SH-SY5Y (cell line): ENCODE data around the gene TSEN54.

ENCODE experiments used
- GATA2 ChIP-seq: IDR thresholded peaks from 2 replicates; pipeline ENCODE4 v1.6.1; 2011; ENCODE audit warnings: mild to moderate bottlenecking, low read depth, low read length
- GATA3 ChIP-seq: IDR thresholded peaks from 2 replicates; pipeline ENCODE4 v1.6.1; 2011; ENCODE audit warnings: low read depth, mild to moderate bottlenecking, low read length, moderate library complexity

TSEN54 gene

DNA sequence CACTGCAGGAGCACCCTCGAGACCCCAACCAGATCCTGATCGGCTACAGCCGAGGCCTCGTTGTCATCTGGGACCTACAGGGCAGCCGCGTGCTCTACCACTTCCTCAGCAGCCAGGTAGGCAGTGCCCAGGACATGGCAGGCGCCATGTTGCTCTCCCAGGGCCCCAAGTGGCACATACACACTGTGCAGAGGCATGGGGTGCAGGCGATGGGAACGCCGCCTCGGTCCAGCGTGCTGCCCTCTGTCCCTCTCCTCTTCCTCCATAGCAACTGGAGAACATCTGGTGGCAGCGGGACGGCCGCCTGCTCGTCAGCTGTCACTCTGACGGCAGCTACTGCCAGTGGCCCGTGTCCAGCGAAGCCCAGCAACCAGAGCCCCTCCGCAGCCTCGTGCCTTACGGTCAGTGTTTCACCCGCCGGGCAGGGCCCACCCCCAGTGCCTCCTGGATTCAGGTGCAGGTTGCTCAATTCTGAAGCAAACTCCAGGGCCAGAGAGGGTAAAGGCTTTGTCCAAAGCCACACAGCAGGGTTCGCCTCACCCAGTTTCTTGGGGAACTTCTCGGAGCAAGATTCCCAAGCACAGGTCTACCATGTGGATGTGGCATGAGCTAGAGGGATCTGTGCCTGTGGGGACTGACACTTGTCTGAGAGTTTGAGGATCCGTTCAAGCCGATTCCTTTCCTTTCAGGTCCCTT, 46.9 kb downstream of the TSEN54 start:
- no peak for TF ChIP-seq GATA3
- TF ChIP-seq GATA2: no peak

DNA sequence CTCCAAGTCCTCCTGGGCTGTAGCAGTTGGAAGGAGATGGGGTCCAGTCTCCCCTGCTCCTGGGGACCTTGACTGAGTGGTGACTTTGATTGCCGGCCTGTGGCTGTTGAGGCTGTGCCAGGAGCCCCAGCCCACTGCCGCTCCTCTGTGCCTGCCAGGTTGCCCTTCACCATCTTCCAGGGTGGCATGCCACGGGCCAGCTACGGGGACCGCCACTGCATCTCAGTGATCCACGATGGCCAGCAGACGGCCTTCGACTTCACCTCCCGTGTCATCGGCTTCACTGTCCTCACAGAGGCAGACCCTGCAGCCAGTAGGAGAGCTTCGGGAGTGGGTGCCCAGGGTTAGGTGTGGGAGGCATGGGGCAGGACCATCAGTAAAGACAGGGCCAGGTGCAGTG, 47.9 kb downstream of the TSEN54 start:
- TF ChIP-seq GATA3: no peak
- TF ChIP-seq GATA2: no peak

DNA sequence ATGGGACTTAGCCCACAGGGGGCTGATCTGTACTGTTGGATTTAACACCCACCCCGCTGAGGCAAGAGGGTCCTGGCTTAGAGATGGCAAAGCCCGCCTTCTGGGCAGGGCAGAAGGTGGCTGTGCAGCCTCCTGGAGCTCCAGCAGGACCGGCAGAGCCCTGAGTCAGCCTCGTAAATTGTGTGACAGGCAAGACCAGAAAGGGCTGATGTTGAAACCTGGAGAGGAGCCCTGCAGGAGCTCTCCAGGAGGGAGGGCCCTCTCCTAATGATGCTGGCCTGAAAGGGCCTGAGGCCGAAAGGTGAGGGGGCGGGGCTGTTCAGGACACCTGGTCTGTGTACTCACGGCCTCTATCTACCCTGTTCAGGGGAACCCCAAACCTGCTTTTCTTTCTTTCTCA, 48.7 kb downstream of the TSEN54 start:
- TF ChIP-seq GATA2 (no peak), GATA3 (no peak)

DNA sequence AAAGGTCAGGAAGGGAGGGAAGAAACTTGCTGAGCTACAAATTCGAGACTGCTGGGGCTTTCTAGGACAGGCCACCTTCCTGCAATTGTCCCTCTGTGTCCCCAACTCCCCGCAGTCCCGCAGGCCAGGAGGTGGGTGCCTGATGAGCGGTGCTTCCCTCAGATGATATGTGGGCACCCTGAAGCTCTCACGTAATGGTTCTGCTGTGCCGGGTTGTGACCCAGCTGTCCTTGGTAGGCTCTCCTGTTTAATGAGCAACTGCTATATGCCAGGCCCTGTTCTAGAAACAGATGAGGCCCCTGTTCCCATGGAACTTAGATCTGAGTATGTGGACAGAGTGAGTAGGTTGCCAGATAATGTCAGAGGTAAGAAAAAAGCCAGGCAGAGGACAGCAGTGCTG, 49.3 kb downstream of the TSEN54 start:
- TF ChIP-seq GATA3: no peak
- no peak for TF ChIP-seq GATA2

DNA sequence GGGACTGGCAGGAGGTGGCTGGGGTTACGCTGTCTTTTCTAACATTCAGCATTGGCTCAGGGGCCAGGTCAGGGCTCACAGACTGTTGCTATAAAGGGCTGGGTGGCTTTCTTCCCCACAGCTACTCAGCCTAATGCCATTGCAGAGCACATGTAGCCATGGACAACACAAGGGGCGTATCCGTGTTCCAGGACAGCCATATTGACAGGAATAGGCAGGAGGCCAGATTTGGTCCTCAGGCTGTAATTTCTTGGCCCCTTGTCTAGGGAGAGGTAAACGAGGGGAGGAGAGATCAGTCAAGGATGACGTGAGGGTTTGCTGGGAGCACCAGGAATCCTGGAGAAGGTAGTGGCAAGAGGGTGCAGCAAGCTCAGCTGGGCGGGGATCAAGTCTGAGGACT, 50.1 kb downstream of the TSEN54 start:
- TF ChIP-seq GATA3 (no peak), GATA2 (no peak)

DNA sequence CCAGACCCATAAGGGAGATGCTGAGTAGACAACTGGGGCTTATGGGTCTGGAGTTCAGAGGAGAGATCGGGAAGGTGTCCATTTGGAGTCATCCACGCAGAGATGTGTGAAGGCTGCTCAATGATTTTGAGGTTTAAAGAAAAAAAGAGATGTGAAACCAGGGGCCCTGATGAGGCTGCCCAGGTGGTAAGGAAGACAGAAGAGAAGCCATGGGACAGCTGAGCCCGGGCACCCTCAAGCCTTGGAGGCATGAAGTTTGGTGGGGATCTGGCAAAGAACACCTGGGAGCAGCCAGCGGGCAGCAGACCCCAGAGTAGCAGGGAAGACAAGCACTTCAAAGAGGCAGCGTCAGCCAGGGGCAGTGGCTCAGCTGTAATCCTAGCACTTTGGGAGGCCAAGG, 50.5 kb downstream of the TSEN54 start:
- TF ChIP-seq GATA3 (no peak), GATA2 (no peak)

DNA sequence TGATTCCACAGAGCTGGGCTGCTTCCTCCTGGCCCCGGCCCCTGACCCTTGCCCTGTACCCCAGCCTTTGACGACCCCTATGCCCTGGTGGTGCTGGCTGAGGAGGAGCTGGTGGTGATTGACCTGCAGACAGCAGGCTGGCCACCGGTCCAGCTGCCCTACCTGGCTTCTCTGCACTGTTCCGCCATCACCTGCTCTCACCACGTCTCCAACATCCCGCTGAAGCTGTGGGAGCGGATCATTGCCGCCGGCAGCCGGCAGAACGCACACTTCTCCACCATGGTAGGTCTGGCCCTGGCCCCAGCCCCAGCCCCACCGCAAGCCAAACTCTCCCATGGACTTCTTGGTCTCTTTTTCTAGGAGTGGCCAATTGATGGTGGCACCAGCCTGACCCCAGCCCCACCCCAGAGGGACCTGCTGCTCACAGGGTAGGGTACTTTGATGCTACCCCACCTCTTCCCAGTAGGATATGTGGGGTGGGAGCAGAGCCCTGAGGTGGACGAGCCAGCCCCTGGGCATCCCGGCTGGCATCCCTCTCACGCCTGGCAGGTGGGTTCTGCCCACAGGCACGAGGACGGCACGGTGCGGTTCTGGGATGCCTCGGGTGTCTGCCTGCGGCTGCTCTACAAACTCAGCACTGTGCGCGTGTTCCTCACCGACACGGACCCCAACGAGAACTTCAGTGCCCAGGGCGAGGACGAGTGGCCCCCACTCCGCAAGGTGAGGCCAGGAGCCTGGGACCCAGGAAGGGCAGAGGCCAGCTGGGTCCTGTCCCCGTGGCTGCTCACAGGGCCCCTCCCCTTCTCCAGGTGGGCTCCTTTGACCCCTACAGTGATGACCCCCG, 52.3 kb downstream of the TSEN54 start:
- TF ChIP-seq GATA3: no peak
- no peak for TF ChIP-seq GATA2

DNA sequence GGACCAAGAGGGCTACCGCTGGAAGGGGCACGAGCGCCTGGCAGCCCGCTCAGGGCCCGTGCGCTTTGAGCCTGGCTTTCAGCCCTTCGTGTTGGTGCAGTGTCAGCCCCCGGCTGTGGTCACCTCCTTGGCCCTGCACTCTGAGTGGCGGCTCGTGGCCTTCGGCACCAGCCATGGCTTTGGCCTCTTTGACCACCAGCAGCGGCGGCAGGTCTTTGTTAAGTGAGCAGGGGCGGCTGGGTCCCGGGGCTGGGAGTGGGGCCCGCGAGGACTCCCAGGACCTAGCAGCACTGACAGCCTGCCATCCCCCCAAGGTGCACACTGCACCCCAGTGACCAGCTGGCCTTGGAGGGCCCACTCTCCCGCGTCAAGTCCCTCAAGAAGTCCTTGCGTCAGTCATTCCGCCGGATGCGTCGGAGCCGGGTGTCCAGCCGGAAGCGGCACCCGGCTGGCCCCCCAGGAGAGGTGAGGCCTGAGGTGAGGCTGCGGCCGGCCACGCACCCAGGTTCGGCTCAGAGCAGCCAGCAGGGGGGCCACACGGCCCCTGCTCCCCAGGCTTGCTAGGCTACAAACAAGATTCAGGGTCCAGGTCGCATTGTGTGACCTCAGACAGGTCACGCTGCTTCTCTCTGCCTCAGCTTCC, 53.8 kb downstream of the TSEN54 start:
- TF ChIP-seq GATA2: no peak
- no peak for TF ChIP-seq GATA3

DNA sequence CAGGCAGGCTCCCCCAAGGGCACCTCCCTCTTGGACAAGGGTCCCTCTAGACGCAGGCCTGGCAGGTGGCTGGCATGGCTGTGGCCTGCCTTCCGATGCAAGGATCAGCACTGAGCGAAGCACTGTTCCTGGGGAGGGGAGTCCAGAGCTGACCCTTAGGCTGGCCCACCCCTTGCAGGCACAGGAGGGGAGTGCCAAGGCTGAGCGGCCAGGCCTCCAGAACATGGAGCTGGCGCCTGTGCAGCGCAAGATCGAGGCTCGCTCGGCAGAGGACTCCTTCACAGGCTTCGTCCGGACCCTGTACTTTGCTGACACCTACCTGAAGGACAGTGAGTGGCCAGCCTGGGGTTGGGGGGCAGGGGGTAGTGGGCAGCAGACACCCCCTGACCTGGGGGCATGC, 54.4 kb downstream of the TSEN54 start:
- TF ChIP-seq GATA3: no peak
- TF ChIP-seq GATA2: no peak

DNA sequence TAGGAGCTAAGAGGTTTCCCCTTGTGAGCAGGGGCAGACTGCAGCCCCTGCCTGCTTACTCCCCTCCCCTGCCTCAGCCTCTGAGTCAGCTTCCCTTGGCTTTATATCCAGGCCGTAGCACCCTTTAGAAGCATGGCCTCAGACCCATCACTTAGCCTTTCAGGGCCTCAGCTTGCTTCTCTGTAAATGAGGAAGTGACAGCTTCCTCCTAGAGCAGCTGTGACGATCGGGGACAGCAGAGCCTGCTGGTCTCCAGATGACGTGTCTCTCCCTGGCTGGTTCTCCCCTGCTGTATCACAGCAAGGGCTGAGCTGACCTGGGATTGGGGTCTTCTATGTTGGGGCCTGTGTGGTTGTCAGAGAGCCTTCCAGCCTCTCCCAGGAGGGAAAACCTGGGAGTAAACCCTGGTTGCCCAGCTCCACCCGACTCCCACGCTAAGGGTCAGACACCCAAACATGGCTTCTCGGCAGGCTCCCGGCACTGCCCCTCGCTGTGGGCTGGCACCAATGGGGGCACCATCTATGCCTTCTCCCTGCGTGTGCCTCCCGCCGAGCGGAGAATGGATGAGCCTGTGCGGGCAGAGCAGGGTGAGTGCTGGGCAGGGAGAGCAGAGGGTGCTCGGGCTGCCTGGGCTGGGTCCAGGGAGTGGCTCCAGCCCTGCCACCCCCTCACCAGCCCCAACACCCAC, 55.0 kb downstream of the TSEN54 start:
- TF ChIP-seq GATA2: no peak

DNA sequence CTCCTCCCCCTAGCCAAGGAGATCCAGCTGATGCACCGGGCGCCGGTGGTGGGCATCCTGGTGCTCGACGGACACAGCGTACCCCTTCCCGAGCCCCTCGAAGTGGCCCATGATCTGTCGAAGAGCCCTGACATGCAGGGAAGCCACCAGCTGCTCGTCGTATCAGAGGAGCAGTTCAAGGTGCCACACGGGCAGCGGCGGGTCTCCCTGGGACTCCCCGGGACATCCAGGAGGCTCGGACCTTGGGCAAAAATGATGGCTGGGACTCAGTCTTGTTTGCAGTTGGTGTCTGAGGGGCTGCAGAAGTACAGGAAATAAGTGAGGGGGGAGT, 55.5 kb downstream of the TSEN54 start:
- TF ChIP-seq GATA2: no peak
- TF ChIP-seq GATA3: no peak

DNA sequence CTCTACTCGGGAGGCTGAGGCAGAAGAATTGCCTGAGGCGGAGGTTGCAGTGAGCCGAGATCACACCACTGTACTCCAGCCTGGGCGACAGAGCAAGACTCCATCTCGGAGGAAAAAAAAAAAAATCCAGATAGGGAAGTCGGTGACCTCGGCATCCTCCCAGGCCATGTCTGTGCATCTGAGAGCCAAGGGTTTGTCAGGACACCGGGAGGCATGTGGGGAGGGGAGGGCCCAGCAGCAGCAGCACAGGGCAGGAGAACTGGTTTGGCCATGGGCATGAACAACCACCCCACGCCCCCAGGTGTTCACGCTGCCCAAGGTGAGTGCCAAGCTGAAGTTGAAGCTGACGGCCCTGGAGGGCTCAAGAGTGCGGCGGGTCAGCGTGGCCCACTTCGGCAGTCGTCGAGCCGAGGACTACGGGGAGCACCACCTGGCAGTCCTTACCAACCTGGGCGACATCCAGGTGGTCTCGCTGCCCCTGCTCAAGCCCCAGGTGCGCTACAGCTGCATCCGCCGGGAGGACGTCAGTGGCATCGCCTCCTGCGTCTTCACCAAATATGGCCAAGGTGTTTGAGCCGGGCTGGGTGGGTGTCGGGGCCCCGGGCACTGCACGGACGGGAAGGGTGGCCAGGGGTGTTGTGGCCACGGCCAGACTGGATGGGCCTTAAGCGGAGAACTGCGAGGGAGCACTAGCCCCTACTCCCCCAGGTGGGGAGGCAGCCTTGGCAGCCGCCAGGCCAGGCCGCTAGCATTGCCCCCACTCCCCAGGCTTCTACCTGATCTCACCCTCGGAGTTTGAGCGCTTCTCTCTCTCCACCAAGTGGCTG, 56.6 kb downstream of the TSEN54 start:
- TF ChIP-seq GATA3 (no peak), GATA2 (no peak)

DNA sequence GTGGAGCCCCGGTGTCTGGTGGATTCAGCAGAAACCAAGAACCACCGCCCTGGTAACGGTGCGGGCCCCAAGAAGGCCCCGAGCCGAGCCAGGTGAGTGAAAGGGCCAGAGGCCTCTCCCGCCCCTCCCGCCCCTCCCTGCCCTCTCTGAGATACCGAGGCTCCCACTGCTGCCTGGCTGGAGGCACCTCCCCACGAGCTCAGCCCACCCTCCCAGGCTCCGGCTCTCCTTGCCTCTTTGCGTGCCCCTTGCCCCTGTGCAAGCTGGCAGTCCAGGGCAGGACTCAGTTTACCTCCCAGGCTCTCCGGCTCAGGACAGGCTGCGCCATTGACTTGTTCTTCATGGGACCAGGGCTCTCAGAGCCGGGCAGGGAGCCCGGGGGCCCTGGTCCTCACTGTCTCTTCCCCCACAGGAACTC, 57.2 kb downstream of the TSEN54 start:
- TF ChIP-seq GATA2 (no peak), GATA3 (no peak)
